OCI-M1 (cell line): Measurements from ENCODE around the gene CWC25.

Experiments used
- DNase-seq: peaks from one replicate; lab custom pipeline; 2025; lab: John Stamatoyannopoulos, UW

CWC25 gene

GRCh38 chr17:38786372-38786771 lies 38.7 kb downstream of the CWC25 start:
- no peak for DNase-seq

GRCh38 chr17:38783227-38783626 lies 41.9 kb downstream of the CWC25 start:
- DNase-seq = no peak

DNA sequence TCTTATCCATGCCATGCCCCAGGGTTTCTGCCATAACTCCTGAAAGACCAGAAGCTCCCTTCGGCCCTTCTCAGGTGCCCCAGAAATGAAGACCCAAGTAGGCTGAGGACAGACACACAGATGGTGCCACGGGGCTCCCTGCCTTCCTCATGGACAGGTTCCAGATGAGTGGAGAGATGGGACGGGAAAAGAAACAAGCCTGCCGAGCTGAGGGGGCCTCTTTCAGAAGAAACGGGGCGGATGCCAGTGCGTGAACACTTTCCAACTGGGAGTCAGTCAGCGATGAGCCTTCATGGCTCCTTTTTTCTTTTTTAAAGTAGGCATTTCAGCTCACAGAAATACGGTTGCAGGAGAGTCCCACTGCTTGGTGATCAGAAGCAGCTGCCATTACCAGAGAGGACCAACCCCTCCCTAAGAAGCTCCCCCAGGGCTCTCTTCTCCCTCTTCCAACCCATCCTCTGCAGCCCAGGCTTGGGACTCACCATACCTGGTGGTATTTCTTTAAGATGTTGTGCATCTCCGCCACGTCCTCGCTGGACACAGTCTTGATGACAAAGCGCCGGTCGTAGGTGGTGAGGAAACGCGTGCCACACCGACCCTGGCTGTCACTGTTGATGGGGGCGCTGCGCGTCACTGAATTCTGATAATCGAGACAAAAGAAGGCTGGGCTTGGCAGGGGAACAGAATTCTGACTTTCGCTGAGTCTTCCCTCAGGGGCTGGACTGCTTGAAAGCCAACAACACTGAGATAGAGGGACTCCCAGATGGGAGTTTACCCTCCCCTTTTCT lies 45.0 kb downstream of the CWC25 start:
- DNase-seq = no peak

- DNase-seq = no peak
Measured at GRCh38 chr17:38777641-38778250, 47.4 kb downstream of the CWC25 start.

GRCh38 chr17:38773258-38773657 lies 51.9 kb downstream of the CWC25 start:
- DNase-seq = no peak

GRCh38 chr17:38768417-38768816 lies 56.7 kb downstream of the CWC25 start:
- DNase-seq = no peak

DNA sequence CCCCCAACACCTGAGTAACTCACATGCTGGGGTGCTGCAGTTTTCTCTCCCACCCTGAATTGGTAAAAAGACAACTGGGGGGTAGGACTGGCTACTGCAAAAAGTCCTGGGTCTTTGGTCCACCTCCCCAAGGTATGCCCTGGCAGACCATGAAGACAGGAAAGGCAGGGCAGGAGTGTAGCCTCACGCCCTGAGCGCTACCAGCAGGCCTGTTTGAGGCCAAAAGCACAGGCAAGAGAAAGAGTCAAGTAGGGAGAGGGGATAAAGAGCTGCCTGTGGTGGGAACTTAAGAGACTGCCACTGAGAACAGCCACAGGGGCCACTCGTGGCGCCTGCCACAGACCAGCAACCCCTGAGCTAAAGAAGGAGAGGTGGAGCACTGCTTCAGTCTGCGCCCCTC lies 58.8 kb downstream of the CWC25 start:
- no peak for DNase-seq

DNA sequence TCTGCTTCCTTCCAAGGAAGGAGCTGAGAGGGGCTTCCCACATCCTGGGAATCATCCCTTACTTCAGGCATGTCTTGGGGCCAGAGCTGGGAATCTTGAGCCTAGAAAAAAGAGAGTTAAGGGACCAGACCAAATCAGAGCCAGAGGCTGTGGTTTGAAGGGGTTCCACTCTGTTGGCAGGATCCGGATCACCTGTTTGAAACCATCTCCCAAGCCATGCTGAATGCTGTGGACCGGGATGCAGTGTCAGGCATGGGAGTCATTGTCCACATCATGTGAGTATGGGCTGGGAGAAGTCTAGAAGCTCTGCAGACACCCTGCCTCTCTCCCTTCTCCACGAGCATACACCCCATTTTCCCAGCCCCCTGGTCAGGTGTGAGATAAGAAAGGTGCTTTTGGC lies 62.9 kb downstream of the CWC25 start:
- DNase-seq = no peak

DNA sequence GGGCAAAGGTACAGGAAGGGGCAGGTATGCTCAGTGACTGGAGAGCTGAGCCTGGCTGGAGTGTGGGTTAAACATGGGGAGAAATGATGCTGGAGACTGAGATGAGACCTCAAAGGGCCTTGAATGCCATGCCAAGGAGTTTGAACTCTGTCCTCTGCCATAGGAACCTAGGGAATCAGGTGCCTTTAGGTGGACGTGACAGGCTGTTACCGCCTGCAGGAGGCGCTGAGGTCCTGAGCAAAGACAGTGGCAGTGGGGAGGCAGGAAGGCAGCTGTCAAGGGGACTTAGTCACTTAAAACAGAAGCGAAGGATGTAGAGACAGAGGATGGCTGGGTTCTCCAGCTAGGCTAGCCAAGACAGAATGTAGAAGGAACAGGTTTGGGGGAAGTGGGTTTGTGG lies 63.5 kb downstream of the CWC25 start:
- DNase-seq = peak; percentile 24

DNA sequence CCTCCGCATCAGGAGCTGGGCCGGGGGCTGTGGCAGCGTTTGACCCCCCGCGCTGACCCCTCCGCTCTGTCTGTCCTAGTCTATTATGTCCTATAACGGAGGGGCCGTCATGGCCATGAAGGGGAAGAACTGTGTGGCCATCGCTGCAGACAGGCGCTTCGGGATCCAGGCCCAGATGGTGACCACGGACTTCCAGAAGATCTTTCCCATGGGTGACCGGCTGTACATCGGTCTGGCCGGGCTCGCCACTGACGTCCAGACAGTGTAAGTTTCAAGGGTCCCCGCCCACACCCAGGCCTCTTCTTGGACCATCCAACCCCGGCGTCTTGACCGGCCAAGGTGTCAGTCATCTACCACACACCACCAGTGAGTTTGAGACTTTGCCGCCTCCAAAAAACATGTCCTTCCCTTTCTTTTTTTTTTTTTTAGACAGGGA lies 72.0 kb downstream of the CWC25 start:
- DNase-seq = peak; percentile 27

DNA sequence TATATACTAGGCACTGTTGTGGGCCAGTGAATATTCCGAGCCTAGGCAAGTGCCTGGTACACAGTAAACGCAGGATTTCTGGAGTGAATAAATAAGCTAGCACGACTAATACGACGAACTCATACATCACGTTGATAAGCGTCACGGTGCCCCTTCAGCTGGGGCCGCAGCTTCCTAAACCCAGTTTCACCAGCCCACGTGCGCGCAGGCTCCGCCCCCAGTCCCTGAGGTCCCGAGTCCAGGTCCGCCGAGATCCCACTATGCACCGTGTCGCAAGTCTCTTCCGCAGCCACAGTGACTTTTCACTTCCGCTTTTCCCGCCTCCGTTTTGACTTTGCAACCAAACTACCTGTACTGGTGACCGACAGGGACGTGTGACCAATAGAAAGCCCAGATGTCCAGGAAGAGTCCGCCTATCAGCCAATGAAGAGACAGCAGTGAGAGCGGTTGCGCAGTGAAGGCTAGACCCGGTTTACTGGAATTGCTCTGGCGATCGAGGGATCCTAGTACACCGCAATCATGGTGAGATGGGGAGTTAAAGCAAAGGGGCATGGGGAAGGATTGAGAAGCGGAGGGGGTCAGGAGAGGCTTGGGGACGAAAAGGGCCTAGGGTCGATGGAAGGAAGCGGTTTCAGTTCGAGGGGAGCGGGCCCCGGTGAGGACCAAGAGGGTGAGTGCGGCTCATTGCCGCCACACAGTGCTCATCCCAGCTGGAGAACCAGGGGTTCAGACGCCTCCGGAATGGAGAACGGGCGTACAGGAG lies 72.6 kb downstream of the CWC25 start, which contains the start of gene PSMB3:
Gene PSMB3, plus strand, starts transcription at position 434 of the 763 bp plus-strand sequence. Its CDS starts 86 bp downstream, at position 520.
- peak; percentile 99 for DNase-seq

DNA sequence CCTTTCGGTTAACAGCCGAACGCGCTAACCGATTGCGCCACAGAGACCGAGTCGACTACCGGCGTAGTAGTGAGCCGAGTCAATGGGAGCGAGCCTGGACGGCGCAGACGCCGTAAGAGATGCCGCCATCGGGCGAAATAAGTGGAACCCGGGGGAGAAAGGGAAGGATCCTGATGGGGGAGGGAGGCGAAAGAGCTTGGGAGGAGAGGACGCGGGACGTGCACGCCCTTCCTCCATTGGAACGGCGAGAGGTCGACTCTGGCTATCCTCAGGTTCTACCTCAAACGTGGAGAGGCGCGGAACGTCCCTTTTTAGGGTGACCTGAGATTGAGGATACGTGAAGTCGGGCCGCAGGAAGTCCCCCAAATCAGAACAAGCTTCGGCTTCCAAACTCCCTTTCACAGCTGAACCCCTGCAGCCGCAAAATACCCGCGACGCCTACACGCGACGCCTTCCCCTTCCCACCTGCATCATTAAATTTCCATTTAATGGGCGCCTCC lies 73.3 kb downstream of the CWC25 start:
- peak; percentile 93 for DNase-seq

DNA sequence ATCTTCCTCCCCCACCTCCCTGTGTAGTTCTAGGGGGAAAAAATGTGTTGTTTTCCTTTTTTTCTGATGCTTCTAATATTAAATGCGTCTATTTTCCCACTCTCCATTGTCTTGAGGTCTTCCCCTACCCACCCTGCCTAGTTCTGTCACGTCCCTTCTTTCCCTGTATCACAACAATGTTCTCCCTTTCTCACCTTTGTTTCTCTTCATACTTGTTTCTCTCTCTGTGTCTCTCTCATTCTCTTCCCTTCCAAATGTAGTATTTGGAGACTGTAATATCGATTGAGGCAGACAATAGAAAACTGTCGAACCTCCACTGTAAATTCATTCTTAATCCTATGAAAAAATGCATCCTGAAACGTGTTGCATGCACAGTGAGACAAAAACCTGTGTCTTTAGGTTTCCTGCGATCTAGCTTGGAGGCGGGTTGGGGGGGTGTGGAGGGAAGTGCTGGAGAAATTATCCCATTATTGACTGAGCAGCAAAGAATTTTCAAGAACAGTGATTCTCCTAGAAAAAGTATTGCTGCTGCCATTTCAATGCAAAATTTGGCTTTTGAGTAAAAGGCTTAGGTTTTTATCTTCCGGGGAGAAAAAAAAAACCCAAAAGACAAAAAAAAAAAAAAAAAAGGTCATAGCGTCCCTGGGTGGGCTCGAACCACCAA lies 73.8 kb downstream of the CWC25 start:
- DNase-seq = peak; percentile 81
